Muscle of leg (tissue), 11 donors: ENCODE measurements around the gene ADAM12. TPM values are rescaled to one million over a fixed set of nuclear protein-coding genes. Genes with fewer than 3 reads are reported as not detected.
A peak's percentile ranks its signal among the peaks of the same experiment; 100 is the strongest.

ENCODE experiments used
- DNase-seq: peaks from one replicate; pipeline ENCODE4 v3.0.0; 2013
- H3K27ac ChIP-seq: one replicate; pipeline ENCODE4 v1.5.1; 2013; ENCODE audit warnings: mild to moderate bottlenecking, low read length, control low read depth
- H3K27me3 ChIP-seq: one replicate; pipeline ENCODE4 v1.6.1; 2013; ENCODE audit warnings: low read length; ENCODE audit not compliant: control insufficient read depth, insufficient read depth
- H3K36me3 ChIP-seq: one replicate; pipeline ENCODE4 v1.6.1; 2013; ENCODE audit warnings: low read length; ENCODE audit not compliant: control insufficient read depth, insufficient read depth
- H3K4me1 ChIP-seq: one replicate; pipeline ENCODE4 v1.6.1; 2013; ENCODE audit warnings: low read length; ENCODE audit not compliant: control insufficient read depth, insufficient read depth
- H3K4me3 ChIP-seq: one replicate; pipeline ENCODE4 v1.5.1; 2013; ENCODE audit warnings: low read length, control low read depth
- H3K9me3 ChIP-seq: replicated peaks from 2 replicates; pipeline ENCODE4 v1.6.1; 2013; ENCODE audit warnings: low read depth, low read length; ENCODE audit not compliant: control insufficient read depth
- WGBS: methylation state at CpG from one replicate; pipeline ENCODE4 v1.1.5; 2013; ENCODE audit warnings: missing lambda C conversion rate; ENCODE audit not compliant: insufficient coverage; 5-methylcytosine and 5-hydroxymethylcytosine counted together
- polyA plus RNA-seq, 8 donors: library from polyadenylated mRNA; unstranded; fragments of 120-200 nt; gene quantifications; one replicate each; pipeline versions ENCODE4 v1.2.1 to v1.2.3, GENCODE V29; 2013; ENCODE audit warnings: inconsistent platforms in 1 of 8, low replicate concordance in 1 of 8; ENCODE audit not compliant: insufficient read length in 8 of 8, insufficient read depth in 1 of 8
- total RNA-seq: library from RNA; stranded (reverse); fragments of 120-200 nt; gene quantifications from one replicate; pipeline ENCODE4 v1.2.4, GENCODE V29; 2013

Gene ADAM12
- total and polyA plus RNA-seq, 9 donors = 11.7 to 39.6 (median 21.0) TPM

DNA sequence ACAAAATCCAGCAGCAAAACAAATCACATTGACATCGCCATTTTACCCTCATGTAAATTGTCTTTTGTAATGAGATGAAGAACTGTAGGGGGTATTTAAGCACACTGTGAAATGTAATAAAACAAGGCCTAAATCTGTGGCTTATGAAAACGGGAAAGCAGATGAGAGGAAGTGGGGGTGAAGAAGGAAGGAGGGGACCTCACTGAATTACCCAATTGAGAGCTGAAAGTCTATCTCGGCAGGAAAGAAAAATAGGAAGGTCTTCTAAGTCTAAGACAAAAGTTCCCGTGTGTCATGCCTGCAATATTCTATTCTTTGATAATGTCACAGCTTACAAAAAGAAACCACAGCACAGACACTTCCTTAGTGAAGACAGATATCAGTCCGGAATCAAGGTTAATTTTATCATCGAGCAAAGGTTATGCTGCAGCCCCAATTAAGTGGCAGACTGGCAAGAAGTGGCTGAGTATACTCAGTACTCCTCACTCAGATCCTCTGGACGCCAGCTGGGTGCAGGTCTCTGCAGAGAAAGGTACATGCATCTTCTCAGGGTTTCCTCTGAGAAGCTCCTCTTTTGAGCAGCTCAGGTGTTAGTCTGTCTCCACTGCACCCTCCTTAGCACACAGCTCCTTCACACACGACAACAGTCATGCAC is 252.2 kb downstream of the ADAM12 start:
- 68% methylated on average over 3 of the region's 8 CpGs for WGBS
- Histone ChIP-seq H3K27me3 (no peaks in the 10 kb centered on the region), H3K4me3 (no peak overlapping the region), H3K27ac (no peak overlapping the region), H3K4me1 (peaks cover 5% of the 10 kb centered on the region), H3K36me3 (peaks cover 15% of the 10 kb centered on the region), H3K9me3 (no peaks in the 10 kb centered on the region)
- no peak for DNase-seq

DNA sequence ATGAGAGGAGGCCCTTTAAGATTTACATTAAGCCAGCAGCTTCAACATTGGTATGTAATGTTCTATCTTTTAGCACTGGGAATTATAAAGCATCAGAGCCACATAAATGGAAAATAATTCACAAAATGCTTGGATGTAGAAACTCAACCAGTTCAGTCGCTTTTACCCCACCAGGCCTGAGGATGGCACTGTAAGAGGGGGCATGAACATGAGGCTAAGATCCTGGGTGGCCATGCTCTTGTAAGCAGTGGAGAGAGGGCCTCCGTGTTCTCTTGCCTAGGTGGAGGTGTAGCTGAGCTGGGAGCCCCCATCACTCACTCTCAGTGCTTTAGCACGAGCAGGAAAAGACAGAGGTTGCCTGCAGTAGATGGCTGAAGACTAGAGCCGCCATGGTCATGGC is 253.1 kb downstream of the ADAM12 start:
- peaks cover 12% of the 10 kb centered on the region for H3K4me1 ChIP-seq
- no peaks in the 10 kb centered on the region for H3K27me3 ChIP-seq
- peaks cover 15% of the 10 kb centered on the region for H3K36me3 ChIP-seq
- no peak overlapping the region for H3K4me3 ChIP-seq
- no peaks in the 10 kb centered on the region for H3K9me3 ChIP-seq
- no peak for DNase-seq
- 80% methylated on average over 2 of the region's 4 CpGs for WGBS
- H3K27ac ChIP-seq = no peak overlapping the region

DNA sequence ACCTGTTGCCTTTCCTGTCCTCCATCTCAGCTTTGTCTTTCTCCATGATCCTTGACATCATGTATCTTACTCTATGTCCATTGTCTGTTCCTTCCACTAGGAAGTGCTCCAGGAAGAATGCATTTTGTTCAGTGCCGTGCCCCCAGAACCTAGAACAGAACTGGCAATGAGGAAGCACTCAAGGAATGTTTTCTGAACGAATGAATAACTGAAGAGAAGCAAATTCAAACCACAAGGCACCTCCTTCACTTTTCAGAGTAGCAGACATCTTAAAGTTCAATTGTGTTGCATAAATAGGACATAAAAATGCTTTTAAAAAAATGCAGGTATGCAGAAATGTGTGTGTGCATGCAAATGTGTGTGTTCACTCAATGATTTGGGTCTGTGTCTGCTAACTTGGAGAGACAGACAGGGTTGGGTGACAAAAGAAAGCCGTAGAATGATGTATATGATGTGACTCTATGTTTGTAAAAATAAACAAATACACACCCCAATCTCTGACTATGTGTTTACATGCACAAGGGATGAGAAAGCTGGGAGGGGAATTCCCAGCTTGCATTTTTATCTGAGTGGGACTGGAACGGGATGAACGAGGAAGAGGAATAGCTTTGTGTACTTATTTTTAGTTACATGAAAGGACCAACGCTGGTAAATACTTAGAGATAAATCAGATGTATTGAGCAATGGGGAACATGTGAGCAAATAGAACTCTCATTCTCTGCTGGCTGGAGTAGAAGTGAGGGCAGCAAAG is 254.2 kb downstream of the ADAM12 start:
- Histone ChIP-seq H3K4me3 (no peak overlapping the region), H3K4me1 (peaks cover 13% of the 10 kb centered on the region), H3K27ac (no peak overlapping the region), H3K27me3 (no peaks in the 10 kb centered on the region), H3K9me3 (no peaks in the 10 kb centered on the region), H3K36me3 (peaks cover 15% of the 10 kb centered on the region)
- WGBS = 52% methylated on average over 3 of the region's 6 CpGs
- no peak for DNase-seq

DNA sequence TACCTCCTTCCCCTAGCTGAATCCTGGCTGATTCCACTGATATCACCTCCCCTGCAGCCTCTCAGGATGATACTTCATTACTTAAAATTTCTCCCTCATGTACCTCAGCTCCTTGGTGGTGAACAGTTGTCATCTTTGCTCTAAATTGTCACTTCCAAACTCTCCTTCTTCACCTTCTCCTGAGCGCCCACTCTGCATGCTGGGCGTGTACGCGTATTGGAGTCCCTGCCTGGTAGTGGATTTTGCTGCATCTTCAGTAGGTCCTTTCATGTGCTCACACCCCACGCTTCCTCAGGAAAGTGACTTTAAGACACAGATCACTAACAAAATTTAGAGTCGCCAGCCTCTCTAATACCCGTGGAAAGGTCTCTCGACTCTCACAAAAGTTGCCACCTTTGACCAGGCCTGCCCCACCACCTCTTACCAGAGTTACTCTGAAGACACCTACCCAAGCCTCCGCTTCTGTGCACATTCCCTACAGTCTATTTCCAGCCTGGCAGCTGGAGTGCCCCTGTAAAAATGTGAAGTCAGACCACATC is 255.1 kb downstream of the ADAM12 start:
- peaks cover 13% of the 10 kb centered on the region for H3K4me1 ChIP-seq
- H3K9me3 ChIP-seq = no peaks in the 10 kb centered on the region
- 98% methylated on average over 7 of the region's 9 CpGs for WGBS
- H3K27me3 ChIP-seq = no peaks in the 10 kb centered on the region
- H3K27ac ChIP-seq = no peak overlapping the region
- H3K36me3 ChIP-seq = peaks cover 15% of the 10 kb centered on the region
- no peak for DNase-seq
- no peak overlapping the region for H3K4me3 ChIP-seq

DNA sequence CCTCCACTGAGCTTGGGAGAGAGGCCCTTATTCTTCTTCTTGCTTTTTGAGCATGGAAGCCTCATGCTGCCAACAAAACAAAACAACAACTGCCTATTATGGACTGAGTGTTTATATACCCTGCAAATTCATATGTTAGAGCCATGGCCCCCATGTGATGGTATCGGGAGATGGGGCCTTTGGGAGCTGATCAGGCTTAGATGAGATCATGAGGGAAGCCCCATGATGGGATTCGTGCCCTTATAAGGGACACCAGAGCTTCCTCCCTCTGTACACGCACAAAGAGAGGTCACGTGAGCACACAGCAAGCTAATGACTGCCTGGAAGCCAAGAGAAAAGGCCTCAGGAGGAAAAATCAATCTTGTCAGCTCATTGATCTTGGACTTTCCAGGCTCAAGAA is 256.9 kb downstream of the ADAM12 start:
- Histone ChIP-seq H3K4me1 (peaks cover 16% of the 10 kb centered on the region), H3K4me3 (no peak overlapping the region), H3K27ac (peak overlapping the region; percentile 51), H3K27me3 (no peaks in the 10 kb centered on the region), H3K36me3 (peaks cover 15% of the 10 kb centered on the region), H3K9me3 (no peaks in the 10 kb centered on the region)
- DNase-seq = peak; percentile 65
- WGBS = no CpG with 5 or more reads among the region's 4 CpGs

DNA sequence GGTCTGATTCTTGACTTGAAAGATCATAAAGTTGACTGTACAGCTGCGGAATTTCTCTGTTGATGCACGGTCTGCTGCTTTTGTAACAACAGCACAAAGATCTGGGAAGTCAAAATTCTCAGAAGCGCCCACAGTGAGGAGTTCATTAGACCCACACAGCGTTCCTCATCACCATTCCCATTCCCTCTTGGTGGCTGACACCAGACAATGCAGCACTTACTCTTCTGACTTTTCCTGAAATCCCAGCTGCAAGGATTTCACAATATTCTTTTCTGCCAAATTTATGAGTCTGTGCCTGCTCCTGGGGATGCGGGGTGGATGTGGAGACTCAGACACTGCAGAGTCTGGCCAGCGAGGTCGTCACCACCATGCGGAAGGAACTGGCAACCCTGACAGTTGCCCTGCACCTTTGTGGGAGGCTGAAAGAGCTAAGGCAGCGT is 258.0 kb downstream of the ADAM12 start:
- WGBS = 43% methylated on average over 8 of the region's 9 CpGs
- H3K27me3 ChIP-seq = no peaks in the 10 kb centered on the region
- no peaks in the 10 kb centered on the region for H3K9me3 ChIP-seq
- peaks cover 15% of the 10 kb centered on the region for H3K36me3 ChIP-seq
- no peak overlapping the region for H3K4me3 ChIP-seq
- peak; percentile 73 for DNase-seq
- H3K27ac ChIP-seq = peak overlapping the region; percentile 51
- peaks cover 16% of the 10 kb centered on the region for H3K4me1 ChIP-seq

DNA sequence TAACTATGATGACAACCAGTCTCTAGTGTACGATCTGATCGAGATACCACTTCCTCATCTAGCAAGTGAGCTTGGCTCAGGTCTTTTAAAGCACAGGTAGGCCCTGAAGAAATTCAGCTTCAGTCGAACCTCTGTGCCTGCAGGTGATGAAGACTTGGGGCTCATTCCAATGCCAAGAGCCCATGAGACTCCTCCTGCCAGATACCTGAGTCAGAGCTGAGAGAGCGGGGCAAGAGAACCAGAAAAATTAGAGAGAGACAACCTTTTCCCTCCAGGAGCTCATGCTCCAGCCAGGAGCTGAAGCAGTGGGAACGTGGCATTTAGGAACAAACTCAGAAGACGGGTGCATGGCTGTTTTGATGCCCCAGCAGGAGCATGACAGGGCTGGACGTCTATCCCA is 259.3 kb downstream of the ADAM12 start:
- no peak for DNase-seq
- Histone ChIP-seq H3K4me1 (peaks cover 16% of the 10 kb centered on the region), H3K9me3 (no peaks in the 10 kb centered on the region), H3K36me3 (peaks cover 7% of the 10 kb centered on the region), H3K4me3 (no peak overlapping the region), H3K27me3 (no peaks in the 10 kb centered on the region), H3K27ac (no peak overlapping the region)
- WGBS = 86% methylated on average over 7 of the region's 7 CpGs

DNA sequence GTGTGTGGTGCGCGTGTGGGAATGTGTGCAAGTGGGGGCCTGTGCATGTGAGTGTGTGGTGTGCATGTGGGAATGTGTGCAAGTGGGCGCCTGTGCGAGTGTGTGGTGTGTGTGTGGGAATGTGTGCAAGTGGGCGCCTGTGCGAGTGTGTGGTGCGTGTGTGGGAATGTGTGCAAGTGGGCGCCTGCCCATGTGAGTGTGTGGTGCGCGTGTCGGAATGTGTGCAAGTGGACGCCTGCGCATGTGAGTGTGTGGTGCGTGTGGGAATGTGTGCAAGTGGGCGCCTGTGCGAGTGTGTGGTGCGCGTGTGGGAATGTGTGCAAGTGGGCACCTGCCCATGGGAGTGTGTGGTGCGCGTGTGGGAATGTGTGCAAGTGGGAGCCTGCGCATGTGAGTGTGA is 259.7 kb downstream of the ADAM12 start:
- H3K4me3 ChIP-seq = no peak overlapping the region
- H3K9me3 ChIP-seq = no peaks in the 10 kb centered on the region
- WGBS = 89% methylated on average over 17 of the region's 21 CpGs
- no peak for DNase-seq
- peaks cover 16% of the 10 kb centered on the region for H3K4me1 ChIP-seq
- peaks cover 3% of the 10 kb centered on the region for H3K36me3 ChIP-seq
- no peak overlapping the region for H3K27ac ChIP-seq
- no peaks in the 10 kb centered on the region for H3K27me3 ChIP-seq

DNA sequence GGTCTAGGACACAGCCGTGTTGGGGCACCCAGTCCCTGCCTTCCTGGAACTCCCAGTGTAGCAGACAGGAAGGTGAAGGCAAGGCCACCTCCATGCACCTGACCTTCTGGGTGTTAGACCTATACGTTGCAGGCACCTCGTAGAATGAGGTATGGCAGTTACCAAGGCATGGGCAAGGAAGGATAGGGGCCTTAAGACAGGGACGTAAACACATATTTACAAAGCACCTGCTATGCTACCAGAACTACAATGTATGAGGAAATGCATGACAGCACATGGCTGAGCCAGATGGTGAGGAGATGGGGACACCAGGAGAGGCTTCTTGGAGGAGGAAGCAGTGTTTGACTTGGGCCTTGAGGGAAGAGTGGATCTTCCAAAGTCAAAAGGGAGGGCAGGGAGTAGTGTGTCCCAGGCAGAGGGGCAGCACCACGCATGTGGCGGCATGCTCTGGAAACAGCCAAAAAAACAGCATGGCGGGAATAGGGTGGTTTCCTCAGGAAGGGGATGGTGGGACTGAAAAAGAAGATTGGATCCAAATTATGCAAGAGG is 260.7 kb downstream of the ADAM12 start:
- Histone ChIP-seq H3K27me3 (no peaks in the 10 kb centered on the region), H3K27ac (no peak overlapping the region), H3K36me3 (no peaks in the 10 kb centered on the region), H3K4me1 (peaks cover 20% of the 10 kb centered on the region), H3K4me3 (no peak overlapping the region), H3K9me3 (no peaks in the 10 kb centered on the region)
- no peak for DNase-seq
- WGBS = 72% methylated on average over 5 of the region's 7 CpGs

DNA sequence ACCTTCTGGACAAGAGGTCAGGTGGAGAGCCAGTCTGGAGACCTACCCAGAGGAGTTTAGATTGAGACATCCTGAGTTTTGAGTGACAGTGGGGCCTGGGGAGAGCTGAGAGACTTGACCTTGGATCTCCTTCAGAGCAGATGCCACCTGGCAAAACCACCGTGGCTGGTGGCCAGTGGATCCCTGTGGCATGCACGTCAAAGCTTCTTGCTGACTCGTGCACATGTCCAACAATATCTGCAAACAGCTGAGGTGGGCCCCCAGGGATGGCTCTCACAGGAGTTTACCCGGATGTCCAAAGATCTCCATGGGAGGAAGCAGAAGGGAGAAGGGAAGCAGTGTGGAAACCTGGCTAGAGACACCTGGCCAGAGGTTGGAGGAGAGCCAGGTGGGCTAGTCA is 261.4 kb downstream of the ADAM12 start:
- 62% methylated on average over 4 of the region's 4 CpGs for WGBS
- Histone ChIP-seq H3K4me3 (no peak overlapping the region), H3K36me3 (no peaks in the 10 kb centered on the region), H3K27me3 (no peaks in the 10 kb centered on the region), H3K9me3 (no peaks in the 10 kb centered on the region), H3K27ac (no peak overlapping the region), H3K4me1 (peaks cover 20% of the 10 kb centered on the region)
- no peak for DNase-seq
